Upper lobe of right lung (tissue), 1 donor: ENCODE measurements around the gene RPS15. TPM values are rescaled to one million over a fixed set of nuclear protein-coding genes. Genes with fewer than 3 reads are reported as not detected.

Experiments
- ATAC-seq: fragments of 200-7000 bp; cut with Tn5 transposase; one replicate; pipeline ENCODE4 v1.9.1; 2020; ENCODE audit warnings: mild to moderate bottlenecking, moderate library complexity
- DNase-seq: peaks from one replicate; pipeline ENCODE4 v3.0.0-alpha.2; 2020
- H3K27ac ChIP-seq: fragments of 200-600 bp; one replicate; pipeline ENCODE4 v1.8.0; 2022
- H3K27me3 ChIP-seq: fragments of 200-600 bp; one replicate; pipeline ENCODE4 v1.8.0; 2022; ENCODE audit warnings: mild to moderate bottlenecking
- H3K36me3 ChIP-seq: fragments of 200-600 bp; one replicate; pipeline ENCODE4 v1.8.0; 2022
- H3K4me1 ChIP-seq: fragments of 200-600 bp; one replicate; pipeline ENCODE4 v1.8.0; 2022
- H3K4me3 ChIP-seq: fragments of 200-600 bp; one replicate; pipeline ENCODE4 v1.8.0; 2022; ENCODE audit warnings: mild to moderate bottlenecking
- H3K9me3 ChIP-seq: fragments of 200-600 bp; one replicate; pipeline ENCODE4 v1.8.0; 2022
- CTCF ChIP-seq: fragments of 200-600 bp; IDR thresholded peaks from one replicate; pipeline ENCODE4 v1.8.0; 2022; ENCODE audit warnings: antibody characterized with exemption
- intact Hi-C: fragments of 100-400 bp; cut with DNase I; formaldehyde crosslinking; loops from one replicate; pipeline ENCODE4 v1.11.0; 2022
- total RNA-seq: library from RNA; stranded (reverse); fragmentation: NEBNext Ultra II Directional; extraction: Animal tissue kit (Norgen Biotek cat#: 25700); gene quantifications from one replicate; pipeline ENCODE4 v1.2.1, GENCODE V29; 2021
- donor health status: DM: no; HTN: yes; CAD: no; lungs with severe emphysema.

The RPS15 gene
- total RNA-seq, 1 donor from 2014 or later = 841 TPM

DNA sequence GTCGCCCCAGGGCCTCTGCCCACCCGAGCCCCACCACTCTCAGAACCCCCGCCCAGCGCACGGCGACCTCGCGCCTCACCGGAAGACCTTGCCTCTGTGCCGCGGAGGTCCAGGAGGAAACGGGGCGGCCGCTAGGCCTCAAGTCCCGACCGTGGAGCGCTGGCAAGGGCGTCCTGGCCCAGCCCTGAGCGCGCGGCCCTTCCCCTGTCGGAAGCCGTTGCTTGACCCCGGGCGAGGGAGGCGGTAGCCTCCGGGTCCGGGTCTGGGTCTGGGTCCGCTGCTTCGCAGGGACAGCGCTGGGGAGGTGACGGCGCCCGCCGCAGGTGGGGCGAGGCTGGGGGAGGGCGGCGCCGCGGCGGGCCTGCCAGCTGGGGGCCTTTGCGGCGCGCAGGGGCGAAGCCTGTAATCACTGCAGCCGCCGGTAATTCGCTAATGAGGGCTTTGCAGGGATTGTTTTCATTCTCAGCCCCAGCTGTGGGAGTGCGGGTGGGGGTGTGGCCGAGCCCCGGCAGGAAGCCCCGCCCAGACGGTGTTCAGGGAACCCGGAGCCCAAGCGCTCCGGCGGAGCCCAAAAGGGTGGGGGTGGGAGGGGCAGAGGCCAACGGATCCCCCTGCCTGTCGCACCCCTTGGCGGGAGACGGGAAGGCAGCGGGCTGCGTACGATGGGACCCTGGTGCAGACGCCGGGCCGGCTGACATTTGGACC lies 32.3 kb downstream of the RPS15 start:
- Histone ChIP-seq H3K36me3 (no peaks in the 10 kb centered on the region), H3K4me3 (peak overlapping the region; percentile 36), H3K9me3 (no peaks in the 10 kb centered on the region), H3K27ac (no peak overlapping the region), H3K4me1 (peaks cover 36% of the 10 kb centered on the region), H3K27me3 (peaks cover 79% of the 10 kb centered on the region)
- DNase-seq = no peak
- TF ChIP-seq CTCF = no peak
- peak; percentile 28 for ATAC-seq
- intact Hi-C loops = no loop called here

GRCh38 chr19:1471010-1471514 lies 32.9 kb downstream of the RPS15 start:
- H3K4me1 ChIP-seq = peaks cover 36% of the 10 kb centered on the region
- no peak overlapping the region for H3K27ac ChIP-seq
- peaks cover 73% of the 10 kb centered on the region for H3K27me3 ChIP-seq
- TF ChIP-seq CTCF = no peak
- intact Hi-C loops = no loop called here
- H3K36me3 ChIP-seq = no peaks in the 10 kb centered on the region
- no peaks in the 10 kb centered on the region for H3K9me3 ChIP-seq
- no peak for DNase-seq
- peak overlapping the region; percentile 36 for H3K4me3 ChIP-seq
- ATAC-seq = no peak

- peaks cover 36% of the 10 kb centered on the region for H3K4me1 ChIP-seq
- H3K4me3 ChIP-seq = no peak overlapping the region
- DNase-seq (no peak), ATAC-seq (no peak)
- peaks cover 67% of the 10 kb centered on the region for H3K27me3 ChIP-seq
- intact Hi-C loops = no loop called here
- no peak for TF ChIP-seq CTCF
- H3K9me3 ChIP-seq = no peaks in the 10 kb centered on the region
- H3K36me3 ChIP-seq = no peaks in the 10 kb centered on the region
- no peak overlapping the region for H3K27ac ChIP-seq
Measured at GRCh38 chr19:1471515-1472160, 33.4 kb downstream of the RPS15 start.

- Histone ChIP-seq H3K9me3 (no peaks in the 10 kb centered on the region), H3K27me3 (peaks cover 59% of the 10 kb centered on the region), H3K4me3 (no peak overlapping the region), H3K27ac (no peak overlapping the region), H3K36me3 (no peaks in the 10 kb centered on the region), H3K4me1 (peaks cover 33% of the 10 kb centered on the region)
- intact Hi-C loops = no loop called here
- no peak for DNase-seq
- TF ChIP-seq CTCF = no peak
- no peak for ATAC-seq
Measured at GRCh38 chr19:1472231-1473084, 34.3 kb downstream of the RPS15 start.

DNA sequence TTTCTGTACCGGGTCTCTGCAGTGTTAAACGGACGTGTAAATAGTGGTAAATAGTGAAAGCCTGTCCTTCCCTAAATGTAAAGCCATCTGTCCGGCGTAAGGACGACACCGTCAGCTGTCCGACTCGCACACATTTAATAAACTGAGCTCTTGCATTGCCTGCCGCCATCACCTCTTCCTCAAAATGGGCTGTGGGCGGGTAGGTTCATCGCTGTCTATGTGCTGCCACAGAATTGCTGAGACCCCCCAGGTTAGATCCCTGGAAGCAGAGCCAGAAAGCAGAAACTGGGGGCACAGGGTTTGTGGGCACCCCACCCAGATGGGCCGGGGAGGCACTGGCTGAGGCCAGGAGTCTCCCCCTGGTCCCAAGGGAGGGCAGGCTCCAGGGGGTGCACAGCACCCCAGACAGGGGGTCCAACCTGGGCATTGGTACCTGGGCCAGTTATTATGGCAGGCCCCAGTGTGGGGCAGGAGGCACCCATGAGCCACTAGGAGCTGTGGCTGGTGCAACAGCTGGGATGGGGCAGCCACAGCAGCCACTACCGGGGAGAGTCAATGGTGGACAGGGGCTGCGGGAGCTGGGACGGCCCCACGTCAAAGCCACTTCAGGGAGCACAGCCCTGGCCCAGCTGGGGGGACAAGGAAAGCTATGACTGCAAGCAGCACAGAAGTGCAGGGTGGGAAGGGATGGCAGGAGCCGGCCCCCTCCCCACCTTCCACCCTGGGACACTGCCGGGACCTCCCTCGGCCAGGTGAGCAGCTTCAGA lies 35.1 kb downstream of the RPS15 start:
- Histone ChIP-seq H3K27me3 (peaks cover 51% of the 10 kb centered on the region), H3K9me3 (no peaks in the 10 kb centered on the region), H3K27ac (no peak overlapping the region), H3K4me1 (peaks cover 31% of the 10 kb centered on the region), H3K4me3 (no peak overlapping the region), H3K36me3 (no peaks in the 10 kb centered on the region)
- intact Hi-C loops = no loop called here
- DNase-seq (no peak), ATAC-seq (no peak)
- no peak for TF ChIP-seq CTCF
